AG04449 (cell line): ENCODE results near the gene TM9SF4.

Source experiments
- CTCF ChIA-PET: fragments of 350-600 bp; formaldehyde crosslinking; extraction: SDS; loops from one replicate; lab custom pipeline; 2021; ENCODE audit warnings: antibody characterized with exemption; lab: Yijun Ruan, JAX
- POLR2A ChIA-PET: fragments of 400-600, 350-600 bp; formaldehyde crosslinking; extraction: SDS; loops from one replicate; lab custom pipeline; 2020; ENCODE audit warnings: antibody characterized with exemption, inconsistent platforms; lab: Yijun Ruan, JAX
- DNase-seq: peaks from one replicate; pipeline ENCODE4 v3.0.0-alpha.2; 2010; ENCODE audit warnings: low read depth, low spot score
- H3K4me3 ChIP-seq: 2 replicates; pipeline ENCODE4 v1.5.1; 2011; ENCODE audit warnings: low read depth, mild to moderate bottlenecking, control low read depth, low read length
- CTCF ChIP-seq: IDR thresholded peaks from one replicate; pipeline ENCODE4 v1.5.1; 2011; ENCODE audit warnings: mild to moderate bottlenecking, moderate library complexity, low read length, control low read depth, inconsistent platforms; ENCODE audit not compliant: insufficient read depth; ENCODE audit errors: missing control alignments

TM9SF4 gene

GRCh38 chr20:32098786-32099185, 10.7 kb upstream of the TM9SF4 start:
- H3K4me3 ChIP-seq = no peak overlapping the region
- no peak for DNase-seq
- no peak for TF ChIP-seq CTCF
- POLR2A ChIA-PET = no interaction called here
- CTCF ChIA-PET = interaction anchor here (1.0 kb wide), 1 partner anchor 67 kb away, joined by 4 read pairs; no protein-coding TSS in a partner anchor

GRCh38 chr20:32108814-32109391, 611 bp upstream of the TM9SF4 start:
- no peak for DNase-seq
- CTCF ChIA-PET = interaction anchor here (0.9 to 3.0 kb wide), 5 partner anchors 16 to 157 kb away, joined by 3 to 19 read pairs (median 9); partner anchors contain the start of gene PDRG1
- POLR2A ChIA-PET = interaction anchor here (1.3 kb wide), 1 partner anchor 14 kb away, joined by 3 read pairs; no protein-coding TSS in a partner anchor
- no peak overlapping the region for H3K4me3 ChIP-seq
- TF ChIP-seq CTCF = no peak

- TF ChIP-seq CTCF = no peak
- ChIA-PET CTCF (interaction anchor here (0.9 to 3.0 kb wide), 3 partner anchors 19 to 287 kb away, joined by 3 to 15 read pairs (median 5); partner anchors contain the start of gene PDRG1), POLR2A (interaction anchor here (1.3 kb wide), 1 partner anchor 13 kb away, joined by 3 read pairs; no protein-coding TSS in a partner anchor)
- DNase-seq = no peak
- peak overlapping the region; percentile 98 for H3K4me3 ChIP-seq
Measured at GRCh38 chr20:32110173-32110704, 725 bp downstream of the TM9SF4 start.

- ChIA-PET CTCF (interaction anchor here (1.3 to 3.0 kb wide), 3 partner anchors 19 to 257 kb away, joined by 3 to 15 read pairs (median 6); no protein-coding TSS in a partner anchor), POLR2A (no interaction called here)
- DNase-seq = no peak
- H3K4me3 ChIP-seq = peak overlapping the region; percentile 98
- TF ChIP-seq CTCF = no peak
Measured at GRCh38 chr20:32110727-32111126, 1.2 kb downstream of the TM9SF4 start.

- ChIA-PET CTCF (interaction anchor here (1.3 to 3.0 kb wide), 3 partner anchors 20 to 258 kb away, joined by 3 to 15 read pairs (median 6); no protein-coding TSS in a partner anchor), POLR2A (no interaction called here)
- no peak for DNase-seq
- no peak for TF ChIP-seq CTCF
- H3K4me3 ChIP-seq = no peak overlapping the region
Measured at GRCh38 chr20:32111156-32111686, 1.7 kb downstream of the TM9SF4 start.

GRCh38 chr20:32111753-32112152, 2.2 kb downstream of the TM9SF4 start:
- TF ChIP-seq CTCF = no peak
- ChIA-PET CTCF (interaction anchor here (0.7 to 3.0 kb wide), 4 partner anchors 11 to 259 kb away, joined by 3 to 15 read pairs (median 5); no protein-coding TSS in a partner anchor), POLR2A (no interaction called here)
- DNase-seq = no peak
- H3K4me3 ChIP-seq = no peak overlapping the region
